Measurements from ENCODE around the gene SULF2. TPM values are rescaled to one million over a fixed set of nuclear protein-coding genes. Genes with fewer than 3 reads are reported as not detected.

Gene SULF2
- total RNA-seq, 1 donor from 2014 or later = 1.3 TPM

- Mint-ChIP-seq H3K27me3 (peaks cover 62% of the 10 kb centered on the region), H3K27ac (no peak overlapping the region), H3K9me3 (no peaks in the 10 kb centered on the region), H3K4me3 (peak overlapping the region; percentile 24), H3K4me1 (peaks cover 9% of the 10 kb centered on the region), H3K36me3 (ENCODE audit: low read depth) (no peaks in the 10 kb centered on the region)
- intact Hi-C loops (cut with micrococcal nuclease) = no loop called here
- no peak for DNase-seq
These were observed 526 bp downstream of the SULF2 start for GRCh38 chr20:47784599-47785310.

GRCh38 chr20:47783828-47784598 lies 1.3 kb downstream of the SULF2 start:
- H3K4me1 Mint-ChIP-seq = peaks cover 9% of the 10 kb centered on the region
- H3K27ac Mint-ChIP-seq = no peak overlapping the region
- H3K36me3 Mint-ChIP-seq (ENCODE audit: low read depth) = no peaks in the 10 kb centered on the region
- no peak for DNase-seq
- peaks cover 58% of the 10 kb centered on the region for H3K27me3 Mint-ChIP-seq
- H3K9me3 Mint-ChIP-seq = no peaks in the 10 kb centered on the region
- intact Hi-C loops (cut with micrococcal nuclease) = no loop called here
- H3K4me3 Mint-ChIP-seq = peak overlapping the region; percentile 63

GRCh38 chr20:47782920-47783552 lies 2.2 kb downstream of the SULF2 start:
- Mint-ChIP-seq H3K27ac (no peak overlapping the region), H3K4me3 (no peak overlapping the region), H3K9me3 (no peaks in the 10 kb centered on the region), H3K4me1 (peaks cover 9% of the 10 kb centered on the region), H3K27me3 (peaks cover 51% of the 10 kb centered on the region), H3K36me3 (ENCODE audit: low read depth) (no peaks in the 10 kb centered on the region)
- intact Hi-C loops (cut with micrococcal nuclease) = no loop called here
- DNase-seq = no peak

- Mint-ChIP-seq H3K27ac (no peak overlapping the region), H3K4me3 (no peak overlapping the region), H3K9me3 (no peaks in the 10 kb centered on the region), H3K36me3 (ENCODE audit: low read depth) (no peaks in the 10 kb centered on the region), H3K4me1 (peaks cover 9% of the 10 kb centered on the region), H3K27me3 (peaks cover 44% of the 10 kb centered on the region)
- no peak for DNase-seq
- intact Hi-C loops (cut with micrococcal nuclease) = no loop called here
These were observed 3.2 kb downstream of the SULF2 start for GRCh38 chr20:47782076-47782475.

- DNase-seq = no peak
- H3K4me3 Mint-ChIP-seq = no peak overlapping the region
- no peak overlapping the region for H3K27ac Mint-ChIP-seq
- peaks cover 39% of the 10 kb centered on the region for H3K27me3 Mint-ChIP-seq
- H3K9me3 Mint-ChIP-seq = no peaks in the 10 kb centered on the region
- no peaks in the 10 kb centered on the region for H3K36me3 Mint-ChIP-seq (ENCODE audit: low read depth)
- intact Hi-C loops (cut with micrococcal nuclease) = no loop called here
- H3K4me1 Mint-ChIP-seq = peaks cover 9% of the 10 kb centered on the region
These were observed 3.6 kb downstream of the SULF2 start for GRCh38 chr20:47781632-47782031.

GRCh38 chr20:47780720-47781389 lies 4.4 kb downstream of the SULF2 start:
- Mint-ChIP-seq H3K9me3 (no peaks in the 10 kb centered on the region), H3K4me1 (peaks cover 3% of the 10 kb centered on the region), H3K27me3 (peaks cover 31% of the 10 kb centered on the region), H3K27ac (no peak overlapping the region), H3K4me3 (no peak overlapping the region), H3K36me3 (ENCODE audit: low read depth) (no peaks in the 10 kb centered on the region)
- intact Hi-C loops (cut with micrococcal nuclease) = no loop called here
- DNase-seq = no peak

GRCh38 chr20:47778398-47779354 lies 6.6 kb downstream of the SULF2 start:
- Mint-ChIP-seq H3K27me3 (peaks cover 22% of the 10 kb centered on the region), H3K4me3 (no peak overlapping the region), H3K4me1 (no peaks in the 10 kb centered on the region), H3K36me3 (ENCODE audit: low read depth) (no peaks in the 10 kb centered on the region), H3K27ac (no peak overlapping the region), H3K9me3 (no peaks in the 10 kb centered on the region)
- DNase-seq = no peak
- intact Hi-C loops (cut with micrococcal nuclease) = no loop called here

GRCh38 chr20:47777220-47777619 lies 8.1 kb downstream of the SULF2 start:
- no peaks in the 10 kb centered on the region for H3K9me3 Mint-ChIP-seq
- DNase-seq = no peak
- intact Hi-C loops (cut with micrococcal nuclease) = no loop called here
- H3K36me3 Mint-ChIP-seq (ENCODE audit: low read depth) = no peaks in the 10 kb centered on the region
- no peak overlapping the region for H3K27ac Mint-ChIP-seq
- H3K4me3 Mint-ChIP-seq = no peak overlapping the region
- H3K27me3 Mint-ChIP-seq = peaks cover 8% of the 10 kb centered on the region
- H3K4me1 Mint-ChIP-seq = no peaks in the 10 kb centered on the region

GRCh38 chr20:47776639-47777038 lies 8.6 kb downstream of the SULF2 start:
- no peaks in the 10 kb centered on the region for H3K36me3 Mint-ChIP-seq (ENCODE audit: low read depth)

GRCh38 chr20:47775841-47776240 lies 9.4 kb downstream of the SULF2 start:
- Mint-ChIP-seq H3K36me3 (ENCODE audit: low read depth) (no peaks in the 10 kb centered on the region), H3K9me3 (no peaks in the 10 kb centered on the region), H3K27ac (no peak overlapping the region), H3K27me3 (peaks cover 2% of the 10 kb centered on the region), H3K4me3 (no peak overlapping the region), H3K4me1 (no peaks in the 10 kb centered on the region)
- intact Hi-C loops (cut with micrococcal nuclease) = no loop called here
- DNase-seq = no peak

More at GRCh38 chr20:47776639-47777038, 8.6 kb downstream of the SULF2 start:
- Mint-ChIP-seq H3K4me3 (no peak overlapping the region), H3K9me3 (no peaks in the 10 kb centered on the region), H3K27me3 (peaks cover 5% of the 10 kb centered on the region), H3K27ac (no peak overlapping the region), H3K4me1 (no peaks in the 10 kb centered on the region)
- intact Hi-C loops (cut with micrococcal nuclease) = no loop called here
- DNase-seq = no peak

GRCh38 chr20:47775039-47775438 lies 10.2 kb downstream of the SULF2 start:
- no peak overlapping the region for H3K4me3 Mint-ChIP-seq
- H3K36me3 Mint-ChIP-seq (ENCODE audit: low read depth) = no peaks in the 10 kb centered on the region
- no peak overlapping the region for H3K27ac Mint-ChIP-seq
- H3K27me3 Mint-ChIP-seq = peaks cover 2% of the 10 kb centered on the region
- intact Hi-C loops (cut with micrococcal nuclease) = no loop called here
- DNase-seq = no peak
- H3K9me3 Mint-ChIP-seq = no peaks in the 10 kb centered on the region
- H3K4me1 Mint-ChIP-seq = no peaks in the 10 kb centered on the region

GRCh38 chr20:47774131-47774777 lies 11.0 kb downstream of the SULF2 start:
- Mint-ChIP-seq H3K36me3 (ENCODE audit: low read depth) (no peaks in the 10 kb centered on the region), H3K4me1 (no peaks in the 10 kb centered on the region), H3K9me3 (peaks cover 3% of the 10 kb centered on the region), H3K27ac (no peak overlapping the region), H3K4me3 (no peak overlapping the region), H3K27me3 (peaks cover 2% of the 10 kb centered on the region)
- no peak for DNase-seq
- intact Hi-C loops (cut with micrococcal nuclease) = no loop called here

All from activated CD4-positive, alpha-beta T cell treated with anti-CD3 and anti-CD28 coated beads, Interleukin-2, amount 10 ng/mL, durations not matched to agents 24 days and 14 days (primary cell).